ENCODE results near the gene CHCHD6. TPM values are rescaled to one million over a fixed set of nuclear protein-coding genes. Genes with fewer than 3 reads are reported as not detected.
A peak's percentile ranks its signal among the peaks of the same experiment; 100 is the strongest.

Gene CHCHD6
- total RNA-seq, 1 experiment from 2014 or later, result 33.0 TPM

DNA sequence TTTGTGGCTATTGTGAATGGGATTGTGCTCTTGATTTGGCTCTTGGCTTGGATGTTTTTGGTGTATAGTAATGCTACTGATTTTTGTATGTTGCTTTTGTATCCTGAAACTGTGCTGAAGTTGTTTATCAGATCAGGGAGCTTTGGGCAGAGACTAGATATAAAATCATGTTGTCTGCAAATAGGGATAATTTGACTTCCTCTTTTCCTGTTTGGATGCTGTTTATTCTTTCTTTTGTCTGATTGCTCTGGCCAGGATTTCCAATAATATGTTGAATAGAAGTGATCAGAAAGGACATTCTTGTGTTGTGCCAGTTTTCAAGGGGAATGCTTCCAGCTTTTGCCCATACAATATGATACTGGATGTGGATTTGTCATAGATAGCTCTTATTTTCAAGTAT is 66.1 kb downstream of the CHCHD6 start:
- CTCF ChIA-PET, result no interaction called here
- Histone ChIP-seq H3F3A (ENCODE audit: low read length, unreplicated experiment) (no peaks in the 10 kb centered on the region), H3K9ac (ENCODE audit: low read length) (no peak overlapping the region), H3K27ac (ENCODE audit: low read length) (no peak overlapping the region), H3K9me2 (replicated peaks; ENCODE audit: low read length) (no peaks in the 10 kb centered on the region), H3K27me3 (ENCODE audit: low read length) (no peaks in the 10 kb centered on the region), H3K36me3 (ENCODE audit: low read depth, low read length) (no peaks in the 10 kb centered on the region), H3K4me3 (ENCODE audit: low read length) (no peak overlapping the region), H3K79me2 (ENCODE audit: low read length) (peaks cover 28% of the 10 kb centered on the region), H4K20me1 (ENCODE audit: low read length) (no peaks in the 10 kb centered on the region; the same call in 1 of the 2 replicates), H3K4me2 (ENCODE audit: low read length) (no peak overlapping the region), H3K9me3 (ENCODE audit: low read length) (no peaks in the 10 kb centered on the region), H3K4me1 (ENCODE audit: insufficient read depth, low read length) (peaks cover 25% of the 10 kb centered on the region), H2AFZ (ENCODE audit: low read length) (no peak overlapping the region)
- TF ChIP-seq EZH2phosphoT487 (IDR thresholded peaks at IDR 0.05; ENCODE audit: borderline replicate concordance, low read length) (no peak), EZH2 (IDR thresholded peaks at IDR 0.05; ENCODE audit: low read length, unreplicated experiment) (no peak)
- TF ChIP-seq, protein P1, sequence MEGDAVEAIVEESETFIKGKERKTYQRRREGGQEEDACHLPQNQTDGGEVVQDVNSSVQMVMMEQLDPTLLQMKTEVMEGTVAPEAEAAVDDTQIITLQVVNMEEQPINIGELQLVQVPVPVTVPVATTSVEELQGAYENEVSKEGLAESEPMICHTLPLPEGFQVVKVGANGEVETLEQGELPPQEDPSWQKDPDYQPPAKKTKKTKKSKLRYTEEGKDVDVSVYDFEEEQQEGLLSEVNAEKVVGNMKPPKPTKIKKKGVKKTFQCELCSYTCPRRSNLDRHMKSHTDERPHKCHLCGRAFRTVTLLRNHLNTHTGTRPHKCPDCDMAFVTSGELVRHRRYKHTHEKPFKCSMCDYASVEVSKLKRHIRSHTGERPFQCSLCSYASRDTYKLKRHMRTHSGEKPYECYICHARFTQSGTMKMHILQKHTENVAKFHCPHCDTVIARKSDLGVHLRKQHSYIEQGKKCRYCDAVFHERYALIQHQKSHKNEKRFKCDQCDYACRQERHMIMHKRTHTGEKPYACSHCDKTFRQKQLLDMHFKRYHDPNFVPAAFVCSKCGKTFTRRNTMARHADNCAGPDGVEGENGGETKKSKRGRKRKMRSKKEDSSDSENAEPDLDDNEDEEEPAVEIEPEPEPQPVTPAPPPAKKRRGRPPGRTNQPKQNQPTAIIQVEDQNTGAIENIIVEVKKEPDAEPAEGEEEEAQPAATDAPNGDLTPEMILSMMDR (conservative IDR thresholded peaks at IDR 0.05; ENCODE audit: low read depth, low read length), result no peak
- BruUV-seq (replicated peaks), result no TSS peak
- DNase-seq (no peak), ATAC-seq (no peak)
- intact Hi-C loops (cut with micrococcal nuclease), result no loop called here
- POLR2A ChIA-PET (ENCODE audit: unreplicated experiment), result no interaction called here

DNA sequence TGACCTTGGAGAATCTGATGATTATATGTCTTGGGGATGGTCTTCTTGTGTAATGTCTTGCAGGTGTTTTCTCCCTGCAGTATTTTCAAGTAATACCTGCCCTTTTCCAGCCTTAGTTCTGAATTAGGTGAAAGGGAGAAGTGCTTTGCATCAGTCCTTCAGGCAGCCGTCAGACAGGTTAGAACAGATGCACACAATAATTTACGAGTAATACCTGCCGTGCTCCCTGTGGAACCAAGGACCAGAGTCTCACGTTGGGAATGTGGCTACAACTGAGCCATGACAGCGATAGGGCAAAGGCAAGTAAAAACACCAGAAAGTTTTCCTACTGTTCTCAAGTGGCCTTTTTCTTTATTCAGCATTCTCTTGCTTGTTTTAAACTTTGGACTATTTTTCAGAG is 69.1 kb downstream of the CHCHD6 start:
- no peak overlapping the region for H3K4me3 ChIP-seq (ENCODE audit: low read length)
- H3K4me2 ChIP-seq (ENCODE audit: low read length), result peak overlapping the region; percentile 30
- H4K20me1 ChIP-seq (ENCODE audit: low read length), result no peaks in the 10 kb centered on the region; the same call in 1 of the 2 replicates
- no peaks in the 10 kb centered on the region for H3F3A ChIP-seq (ENCODE audit: low read length, unreplicated experiment)
- H2AFZ ChIP-seq (ENCODE audit: low read length), result no peak overlapping the region
- BruUV-seq (replicated peaks), result no TSS peak
- H3K27ac ChIP-seq (ENCODE audit: low read length), result peak overlapping the region; percentile 59
- no peaks in the 10 kb centered on the region for H3K9me2 ChIP-seq (replicated peaks; ENCODE audit: low read length)
- H3K9ac ChIP-seq (ENCODE audit: low read length), result peak overlapping the region; percentile 24; the same call in 1 of the 2 replicates
- H3K9me3 ChIP-seq (ENCODE audit: low read length), result no peaks in the 10 kb centered on the region
- peak; percentile 57 for DNase-seq
- H3K36me3 ChIP-seq (ENCODE audit: low read depth, low read length), result no peaks in the 10 kb centered on the region
- intact Hi-C loops (cut with micrococcal nuclease), result no loop called here
- TF ChIP-seq EZH2 (IDR thresholded peaks at IDR 0.05; ENCODE audit: low read length, unreplicated experiment), result no peak
- TF ChIP-seq EZH2phosphoT487 (IDR thresholded peaks at IDR 0.05; ENCODE audit: borderline replicate concordance, low read length), result no peak
- TF ChIP-seq, protein P1 (conservative IDR thresholded peaks at IDR 0.05; ENCODE audit: low read depth, low read length), result no peak
- H3K27me3 ChIP-seq (ENCODE audit: low read length), result no peaks in the 10 kb centered on the region
- CTCF ChIA-PET, result interaction anchor here (0.6 kb wide), 1 partner anchor 22 kb away, joined by 16 read pairs; no protein-coding TSS in a partner anchor
- ATAC-seq, result peak; percentile 42
- H3K79me2 ChIP-seq (ENCODE audit: low read length), result peaks cover 40% of the 10 kb centered on the region
- H3K4me1 ChIP-seq (ENCODE audit: insufficient read depth, low read length), result peaks cover 25% of the 10 kb centered on the region
- POLR2A ChIA-PET (ENCODE audit: unreplicated experiment), result interaction anchor here (0.6 kb wide), 1 partner anchor 9 kb away, joined by 3 read pairs; no protein-coding TSS in a partner anchor

DNA sequence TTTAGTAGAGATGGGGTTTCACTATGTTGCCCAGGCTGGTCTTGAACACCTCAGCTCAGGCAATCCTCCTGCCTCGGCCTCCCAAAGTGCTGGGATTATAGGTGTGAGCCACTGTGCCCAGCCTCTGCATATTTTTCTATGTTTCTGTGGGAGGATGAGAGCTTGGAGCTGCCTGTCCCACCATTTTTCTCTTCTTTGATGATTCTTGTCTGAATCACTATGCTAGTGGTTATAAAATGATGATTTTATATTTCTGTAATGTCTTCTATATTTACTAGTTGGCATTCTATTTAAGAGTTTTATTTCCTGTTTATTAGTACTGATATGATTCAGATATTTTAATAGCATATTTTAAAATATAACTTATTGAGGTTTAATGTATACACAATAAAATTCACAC is 69.7 kb downstream of the CHCHD6 start:
- H3K27me3 ChIP-seq (ENCODE audit: low read length), result no peaks in the 10 kb centered on the region
- H3K36me3 ChIP-seq (ENCODE audit: low read depth, low read length), result no peaks in the 10 kb centered on the region
- H3K27ac ChIP-seq (ENCODE audit: low read length), result peak overlapping the region; percentile 83
- no peak overlapping the region for H3K4me3 ChIP-seq (ENCODE audit: low read length)
- TF ChIP-seq EZH2phosphoT487 (IDR thresholded peaks at IDR 0.05; ENCODE audit: borderline replicate concordance, low read length), result no peak
- TF ChIP-seq, protein P1 (conservative IDR thresholded peaks at IDR 0.05; ENCODE audit: low read depth, low read length), result no peak
- no peak for TF ChIP-seq EZH2 (IDR thresholded peaks at IDR 0.05; ENCODE audit: low read length, unreplicated experiment)
- no peak overlapping the region for H2AFZ ChIP-seq (ENCODE audit: low read length)
- peaks cover 40% of the 10 kb centered on the region for H3K79me2 ChIP-seq (ENCODE audit: low read length)
- peak overlapping the region; percentile 24; the same call in 1 of the 2 replicates for H3K9ac ChIP-seq (ENCODE audit: low read length)
- ChIA-PET CTCF (no interaction called here), POLR2A (ENCODE audit: unreplicated experiment) (interaction anchor here (0.6 kb wide), 1 partner anchor 10 kb away, joined by 3 read pairs; no protein-coding TSS in a partner anchor)
- peak; percentile 87 for ATAC-seq
- peak; percentile 53 for DNase-seq
- no peaks in the 10 kb centered on the region for H3F3A ChIP-seq (ENCODE audit: low read length, unreplicated experiment)
- no TSS peak for BruUV-seq (replicated peaks)
- H3K9me3 ChIP-seq (ENCODE audit: low read length), result no peaks in the 10 kb centered on the region
- H4K20me1 ChIP-seq (ENCODE audit: low read length), result no peaks in the 10 kb centered on the region; the same call in 1 of the 2 replicates
- no peaks in the 10 kb centered on the region for H3K9me2 ChIP-seq (replicated peaks; ENCODE audit: low read length)
- intact Hi-C loops (cut with micrococcal nuclease), result loop anchor here (1.0 kb wide), 1 partner anchor 9 kb away; no protein-coding TSS in a partner anchor
- H3K4me2 ChIP-seq (ENCODE audit: low read length), result peak overlapping the region; percentile 60; the same call in 1 of the 2 replicates
- peaks cover 25% of the 10 kb centered on the region for H3K4me1 ChIP-seq (ENCODE audit: insufficient read depth, low read length)

Data from PC-3 (cell line).